ENCODE data around the gene PLA2G6.
A peak's percentile ranks its signal among the peaks of the same experiment; 100 is the strongest.
"Not testable (repeated sequence)": the region's sequence is repeated elsewhere in the genome, so short reads cannot be mapped to it uniquely, and the experiment has no call there.

The PLA2G6 gene

GRCh38 chr22:38129021-38129420 is 52.6 kb downstream of the PLA2G6 start:
- DNase-seq (ENCODE audit: low spot score) = no peak

GRCh38 chr22:38127869-38128268 is 53.8 kb downstream of the PLA2G6 start:
- no peak for DNase-seq (ENCODE audit: low spot score)

DNA sequence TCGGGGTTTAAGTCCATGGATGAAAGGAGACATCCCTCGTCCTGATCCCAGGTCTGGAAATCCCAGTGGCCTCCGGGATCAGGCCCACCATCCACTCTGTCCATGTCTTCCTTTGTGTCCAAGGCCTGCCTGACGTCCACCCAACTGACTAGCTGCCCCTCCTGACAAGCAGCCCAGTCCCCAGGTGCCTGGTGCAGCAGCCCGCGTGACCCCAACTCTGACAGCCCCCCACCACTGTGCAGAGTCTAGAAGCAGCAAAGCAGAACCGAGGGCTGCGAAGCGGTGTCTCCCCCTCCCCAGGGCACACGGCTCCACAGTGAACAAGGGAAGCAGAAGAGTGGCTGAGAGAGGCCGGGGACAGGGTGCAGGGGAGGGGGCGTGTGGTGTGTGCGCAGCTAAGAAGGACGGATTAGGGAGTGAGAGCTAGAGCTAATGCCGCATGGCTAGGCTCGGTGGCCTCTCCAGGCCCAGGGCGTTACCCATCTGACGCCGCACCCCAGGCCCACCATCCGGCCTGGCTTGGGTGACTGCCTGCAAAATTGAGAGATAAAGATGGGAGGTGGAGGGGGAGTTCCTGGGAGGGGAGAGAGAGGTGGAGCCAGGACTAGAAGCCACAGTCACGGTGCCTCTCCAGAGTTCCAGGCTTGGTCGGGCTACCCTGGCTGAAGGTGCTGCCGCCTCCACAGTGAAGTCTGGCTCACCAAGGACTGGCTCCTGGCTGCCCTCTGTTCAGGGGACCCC is 54.5 kb downstream of the PLA2G6 start:
- no peak for DNase-seq (ENCODE audit: low spot score)

DNA sequence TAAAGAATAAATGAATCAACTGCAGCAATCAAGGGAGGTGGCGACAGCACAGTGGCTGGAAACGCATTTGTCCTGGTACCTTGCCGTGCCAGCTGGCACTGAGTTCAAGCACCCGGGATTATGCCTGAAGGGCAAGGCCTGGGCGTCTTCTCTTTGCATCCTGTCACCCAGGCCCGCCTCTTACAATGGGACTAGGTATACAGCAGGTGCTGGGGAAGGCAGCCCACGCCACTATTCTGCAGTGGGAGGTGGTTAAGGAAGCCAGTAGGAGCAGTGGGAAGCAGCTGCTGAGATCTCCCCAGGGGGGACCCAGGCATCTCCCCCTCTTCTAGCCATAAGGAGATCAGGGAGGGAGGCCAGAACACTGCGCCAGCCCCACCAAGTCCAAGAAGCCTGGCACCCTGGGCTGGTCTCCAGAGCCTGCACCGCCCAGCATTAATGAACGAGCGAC is 55.9 kb downstream of the PLA2G6 start:
- DNase-seq (ENCODE audit: low spot score) = no peak

DNA sequence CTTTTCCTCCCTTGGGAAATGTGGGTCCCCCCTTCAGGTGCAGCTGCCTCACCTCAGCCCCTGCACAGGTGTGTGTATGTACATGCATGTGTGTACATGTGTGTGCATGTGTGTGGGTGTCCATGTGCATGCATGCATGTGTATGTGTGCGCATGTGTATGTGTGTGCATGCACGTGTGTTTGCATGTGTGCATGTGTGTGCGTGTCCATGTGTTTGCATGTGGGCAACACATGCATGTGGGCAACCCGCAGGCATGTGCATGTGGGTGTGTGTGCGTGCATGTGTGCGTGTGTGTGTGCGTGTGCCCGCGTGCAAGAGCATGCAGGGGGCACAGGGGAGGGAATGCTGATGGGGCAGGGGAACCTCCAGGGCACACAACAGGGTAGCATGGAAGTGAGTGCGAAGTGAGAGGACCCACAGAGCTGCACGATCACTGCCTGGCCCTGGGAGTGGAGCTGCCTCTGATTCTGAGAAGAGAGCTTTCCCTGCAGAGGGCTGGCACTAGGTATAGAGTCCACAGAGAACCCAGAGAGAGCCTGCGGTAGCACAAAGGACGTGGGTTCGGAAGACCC is 56.5 kb downstream of the PLA2G6 start:
- DNase-seq (ENCODE audit: low spot score) = no peak

GRCh38 chr22:38124236-38124974 is 57.2 kb downstream of the PLA2G6 start:
- no peak for DNase-seq (ENCODE audit: low spot score)

DNA sequence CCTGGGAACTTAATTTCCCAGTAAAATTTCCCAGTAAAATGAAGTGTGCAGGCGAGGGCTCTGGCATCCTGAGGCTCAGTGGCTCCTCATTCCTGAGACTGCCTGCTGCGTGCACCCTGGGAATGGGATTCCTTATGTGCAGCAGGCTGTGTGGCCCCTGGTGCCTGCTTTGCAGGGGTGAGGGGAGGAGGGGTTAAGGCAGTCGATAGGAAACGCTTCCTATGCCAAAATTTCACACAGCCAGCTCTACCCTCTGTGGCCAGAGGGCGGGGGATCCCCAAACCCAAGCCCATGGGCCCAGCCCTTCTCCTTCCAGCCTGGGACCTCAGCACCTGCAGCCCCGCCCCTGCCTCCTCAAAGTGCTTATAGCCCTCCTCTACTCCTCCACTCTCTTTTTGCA is 59.0 kb downstream of the PLA2G6 start:
- DNase-seq (ENCODE audit: low spot score) = no peak

DNA sequence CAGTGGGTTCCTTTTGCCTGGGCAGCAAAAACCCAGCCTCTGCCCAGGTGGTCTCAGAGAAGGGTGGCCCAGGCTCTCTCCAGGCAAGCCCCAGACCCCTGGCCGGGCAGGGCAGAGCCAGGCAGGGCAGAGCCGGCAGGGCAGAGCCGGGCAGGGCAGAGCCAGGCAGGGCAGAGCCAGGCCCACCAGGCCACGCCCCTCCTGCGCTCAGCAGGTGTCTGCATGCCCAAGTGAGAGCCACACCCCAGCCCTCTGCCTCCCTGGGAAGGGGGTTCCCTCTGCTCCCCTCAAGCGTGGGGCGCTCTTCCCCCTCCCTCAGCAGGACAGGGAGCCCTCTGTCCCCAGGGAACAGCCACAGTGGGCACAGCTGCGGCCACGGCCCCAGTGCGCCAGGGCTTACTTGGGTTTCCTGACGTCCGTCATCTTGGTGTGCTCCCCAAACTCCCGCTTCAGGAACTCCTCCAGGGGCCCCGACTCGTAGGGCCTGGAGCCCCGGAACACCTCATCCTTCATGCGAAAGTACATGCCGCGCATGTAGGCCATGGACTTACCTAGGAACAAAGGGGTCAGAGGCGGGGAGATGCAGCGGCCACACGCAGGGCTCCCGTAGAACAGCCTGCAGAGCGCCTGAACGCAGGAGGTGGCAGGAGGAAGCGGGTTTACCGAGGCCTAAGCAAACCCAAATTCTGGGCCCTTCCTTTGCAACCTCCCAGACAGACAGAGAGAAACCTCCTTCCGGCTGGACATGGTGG is 61.1 kb downstream of the PLA2G6 start:
- DNase-seq (ENCODE audit: low spot score) = no peak

- not testable (repeated sequence) for DNase-seq (ENCODE audit: low spot score)
Observed at GRCh38 chr22:38118747-38119146, 62.9 kb downstream of the PLA2G6 start.

GRCh38 chr22:38118182-38118581 is 63.4 kb downstream of the PLA2G6 start:
- DNase-seq (ENCODE audit: low spot score) = no peak

DNA sequence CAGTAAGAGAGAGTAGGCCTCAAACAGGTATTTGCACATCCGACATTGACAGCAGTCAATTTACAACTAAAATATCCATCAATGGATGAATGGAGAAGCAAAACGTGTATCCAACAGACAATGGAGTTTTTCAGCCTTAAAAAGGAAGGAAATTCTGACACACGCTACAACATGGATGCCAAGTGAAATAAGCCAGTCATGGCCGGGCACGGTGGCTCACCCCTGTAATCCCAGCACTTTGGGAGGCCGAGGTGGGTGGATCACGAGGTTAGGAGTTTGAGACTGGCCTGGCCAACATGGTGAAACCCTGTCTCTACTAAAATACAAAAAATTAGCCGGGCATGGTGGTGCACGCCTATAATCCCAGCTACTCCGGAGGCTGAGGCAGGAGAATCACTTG is 64.1 kb downstream of the PLA2G6 start:
- not testable (repeated sequence) for DNase-seq (ENCODE audit: low spot score)

DNA sequence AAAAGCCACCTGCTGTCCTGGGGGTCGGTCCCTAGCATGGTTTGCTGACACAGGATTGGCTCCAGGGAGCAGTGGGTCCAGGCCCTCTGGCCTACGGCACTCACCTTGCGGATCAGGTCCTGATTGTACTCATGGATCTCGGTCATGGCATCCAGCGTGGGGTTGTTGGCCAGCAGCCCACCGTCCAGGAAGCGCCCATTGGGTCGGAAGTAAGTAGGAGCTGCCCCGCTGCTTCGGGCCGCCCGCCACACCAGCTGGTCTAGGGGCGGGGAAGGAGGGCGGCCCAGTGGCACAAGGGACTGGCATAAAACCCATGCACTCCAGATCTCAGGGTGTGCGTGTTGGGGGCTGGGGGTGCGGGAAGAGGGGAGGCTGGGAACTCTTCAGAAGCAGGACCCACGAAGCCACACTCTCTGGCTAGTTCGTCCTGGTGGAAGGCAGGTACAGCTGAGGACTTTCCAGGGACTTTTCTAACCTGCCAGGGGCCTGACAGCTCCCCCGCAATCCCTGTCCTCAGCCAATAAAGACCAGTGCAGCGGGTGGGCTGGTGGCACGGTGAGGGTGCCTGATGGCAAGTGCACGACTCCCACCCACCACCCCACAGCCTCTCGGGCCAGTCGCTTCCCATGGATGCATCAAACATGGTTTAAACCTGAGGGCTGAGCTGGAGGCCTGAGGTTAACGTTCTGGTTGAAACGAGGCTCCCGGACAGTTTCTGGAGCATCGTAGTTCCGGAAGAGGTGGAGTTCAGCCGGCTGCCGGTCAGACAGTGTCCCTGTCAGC is 66.0 kb downstream of the PLA2G6 start:
- DNase-seq (ENCODE audit: low spot score) = no peak

GRCh38 chr22:38114484-38115398 is 66.9 kb downstream of the PLA2G6 start:
- DNase-seq (ENCODE audit: low spot score) = peak; percentile 75

DNA sequence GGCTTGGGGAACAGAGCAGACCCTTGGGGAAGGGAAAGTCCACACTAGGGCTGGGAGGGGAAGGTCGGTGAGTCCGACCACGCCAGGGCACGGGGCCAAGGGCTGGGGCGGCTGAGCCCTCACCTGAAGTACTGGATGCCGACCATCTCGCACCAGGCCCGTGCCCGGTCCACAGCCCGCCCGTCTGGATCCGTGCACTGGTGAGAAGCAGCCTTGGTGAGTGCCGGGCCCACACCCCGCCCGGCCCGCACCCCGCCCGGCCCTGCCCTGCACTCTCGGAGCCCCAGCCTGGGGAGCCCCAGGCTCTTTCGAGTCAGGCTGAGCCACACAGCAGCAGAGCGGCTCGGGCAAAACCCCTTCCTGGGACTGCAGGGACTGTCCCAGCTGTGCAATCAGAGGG is 69.2 kb downstream of the PLA2G6 start:
- no peak for DNase-seq (ENCODE audit: low spot score)

DNA sequence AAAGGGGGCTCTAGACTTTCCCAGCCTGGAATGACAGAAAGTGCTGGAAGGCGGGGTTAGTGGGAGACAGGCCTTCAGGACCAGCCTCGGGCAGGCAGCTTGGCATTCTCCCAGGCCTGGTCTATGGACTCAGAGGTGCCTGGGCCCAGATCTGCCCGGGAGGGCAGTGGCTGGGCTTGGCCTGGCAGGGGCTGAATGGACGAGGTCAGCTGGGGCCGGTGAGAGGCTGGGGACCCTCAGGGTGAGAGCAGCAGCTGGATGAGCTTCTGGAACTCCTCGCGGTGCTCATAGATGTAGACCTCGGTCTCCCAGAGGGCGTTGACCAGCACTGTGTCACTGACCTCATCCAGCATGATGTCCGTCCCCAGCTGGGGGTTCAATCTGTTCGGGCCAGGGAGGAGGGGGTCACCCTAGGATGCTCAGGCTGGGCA is 69.7 kb downstream of the PLA2G6 start:
- no peak for DNase-seq (ENCODE audit: low spot score)

GRCh38 chr22:38110863-38111852 is 70.5 kb downstream of the PLA2G6 start:
- no peak for DNase-seq (ENCODE audit: low spot score)

GRCh38 chr22:38110008-38110862 is 71.4 kb downstream of the PLA2G6 start, which contains the start of gene BAIAP2L2:
Gene BAIAP2L2, minus strand, starts transcription at chr22:38110684. Its CDS starts 159 bp downstream, at chr22:38110525.
- no peak for DNase-seq (ENCODE audit: low spot score)

DNA sequence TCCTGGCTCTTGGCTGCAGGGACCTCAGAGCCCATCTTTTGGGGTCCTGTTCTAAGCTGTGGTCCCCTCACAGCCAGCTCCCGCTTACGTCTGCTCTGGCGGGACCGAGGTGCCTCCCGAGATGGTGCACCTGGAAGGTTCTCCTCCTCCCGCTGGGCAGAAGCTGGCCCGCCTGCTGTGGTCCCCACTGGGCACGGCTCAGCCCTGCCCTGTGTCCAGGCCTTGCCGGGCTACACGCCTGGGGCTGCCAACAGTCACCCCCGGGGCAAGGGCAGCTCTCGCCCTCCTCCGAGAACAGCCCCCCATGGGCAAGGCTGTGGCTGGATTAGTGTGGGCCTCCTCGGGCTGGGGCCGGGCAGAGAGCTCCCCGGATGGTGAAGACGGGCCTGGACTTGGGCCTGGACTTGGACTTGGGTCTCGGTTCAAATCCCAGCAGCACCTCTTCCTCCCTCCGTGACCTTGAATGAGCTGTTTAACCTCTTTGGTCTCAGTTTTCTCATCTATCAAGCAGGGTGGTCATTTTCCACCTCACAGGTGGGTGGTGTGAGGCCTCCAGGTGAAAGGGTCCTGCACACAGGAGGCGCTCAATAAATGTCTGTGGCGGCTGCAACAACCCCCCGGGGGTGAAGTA is 72.1 kb downstream of the PLA2G6 start:
- DNase-seq (ENCODE audit: low spot score) = no peak

All from kidney capillary endothelial cell (primary cell).